ENCODE data around the gene ZNF74. TPM values are rescaled to one million over a fixed set of nuclear protein-coding genes. Genes with fewer than 3 reads are reported as not detected.

Gene ZNF74
- total RNA-seq, 1 experiment from 2014 or later, result 34.3 TPM

- TF ChIP-seq CTCF (conservative IDR thresholded peaks at IDR 0.05), result no peak
- Histone ChIP-seq H3K23me2 (ENCODE audit: insufficient read length, low read depth, low read length, poor library complexity, severe bottlenecking) (peaks cover 17% of the 10 kb centered on the region), H3K79me1 (ENCODE audit: insufficient read depth, low read depth, low read length, poor library complexity, severe bottlenecking) (no peaks in the 10 kb centered on the region), H3K18ac (ENCODE audit: insufficient read length, low read depth, low read length) (no peak overlapping the region), H2AK5ac (ENCODE audit: insufficient read length, low read length) (no peak overlapping the region), H3K4ac (ENCODE audit: low read depth, low read length) (no peak overlapping the region), H3K14ac (ENCODE audit: insufficient read depth, low read length) (no peak overlapping the region), H2BK15ac (ENCODE audit: low read depth, low read length) (no peak overlapping the region), H2BK5ac (ENCODE audit: insufficient read length, low read length) (no peak overlapping the region), H3K9ac (ENCODE audit: extremely low read depth, insufficient read length, low read length) (no peak overlapping the region), H3K4me1 (ENCODE audit: insufficient read depth, low read length) (0 out of 2 replicates have a peak, but pooled peaks cover 2% of the 10 kb centered on the region), H2BK20ac (ENCODE audit: low read depth, low read length, poor library complexity, severe bottlenecking) (no peak overlapping the region), H3K56ac (ENCODE audit: insufficient read length, low read depth, low read length) (no peak overlapping the region), H3K79me2 (ENCODE audit: insufficient read depth, low read length) (no peaks in the 10 kb centered on the region), H3K4me2 (ENCODE audit: insufficient read depth, insufficient read length, low read length) (peak overlapping the region; percentile 84), H4K8ac (replicated peaks; ENCODE audit: insufficient read length, low read depth, low read length) (no peak overlapping the region), H2BK12ac (ENCODE audit: insufficient read length, low read depth, low read length) (no peak overlapping the region), H4K5ac (ENCODE audit: insufficient read length, low read depth, low read length) (no peak overlapping the region), H4K91ac (ENCODE audit: insufficient read length, low read depth, low read length) (no peak overlapping the region), H3K27me3 (ENCODE audit: insufficient read depth, low read length) (peaks cover 10% of the 10 kb centered on the region; the same call in 1 of the 2 replicates), H3T11ph (ENCODE audit: low read length) (no peak overlapping the region), H2AFZ (ENCODE audit: low read length) (no peak overlapping the region), H2BK120ac (ENCODE audit: low read depth, low read length, poor library complexity, severe bottlenecking) (no peak overlapping the region), H3K23ac (ENCODE audit: insufficient read length, low read depth, low read length) (no peak overlapping the region), H3K9me3 (ENCODE audit: control insufficient read depth, low read depth, low read length) (no peaks in the 10 kb centered on the region), H3K27ac (ENCODE audit: insufficient read length, low read depth, low read length) (no peak overlapping the region), H4K20me1 (ENCODE audit: control insufficient read depth, insufficient read depth, insufficient read length) (no peaks in the 10 kb centered on the region)
- Mint-ChIP-seq H3K27ac (no peak overlapping the region), H3K36me3 (ENCODE audit: insufficient read depth in 1 of 3, low read depth in 3 of 3) (peaks cover 0 to 9% (median 2%) of the 10 kb centered on the region in 3 experiments; a peak in 3 of 7 replicates), H3K9me3 (no peaks in the 10 kb centered on the region), H3K4me3 (peak overlapping the region; percentile 77 to 96), H3K4me1 (peaks cover 18 to 22% of the 10 kb centered on the region in 2 experiments), H3K27me3 (ENCODE audit: low read depth) (peaks cover 73% of the 10 kb centered on the region)
- WGBS (ENCODE audit: extremely low coverage, insufficient read length, low lambda C conversion rate), result no CpG with 5 or more reads among the region's 61 CpGs
- DNase-seq, result peak; percentile 37
Observed at GRCh38 chr22:20436768-20437612, 43.0 kb downstream of the ZNF74 start.

All from H9 (cell line).